HepG2 (cell line): ENCODE measurements around the gene RAB3C.
"Not testable (repeated sequence)": the region's sequence is repeated elsewhere in the genome, so short reads cannot be mapped to it uniquely, and the experiment has no call there.

Experiments
- CTCF ChIP-seq: sonication (generic); formaldehyde crosslinking; IDR thresholded peaks from 2 replicates; pipeline ENCODE4 v1.5.0; 2020; ENCODE audit warnings: mild to moderate bottlenecking, missing genetic modification reagents, moderate library complexity
- EHMT2 ChIP-seq: fragments of 200-600 bp; sonication (generic); IDR thresholded peaks from 2 replicates; pipeline ENCODE4 v1.7.0; 2017; ENCODE audit warnings: antibody characterized with exemption, low read depth, low read length, borderline replicate concordance
- HCFC1 ChIP-seq: fragments of 150-350 bp; IDR thresholded peaks from 2 replicates; pipeline ENCODE4 v1.6.1; 2014; ENCODE audit warnings: low read depth, low read length
- JUND ChIP-seq: sonication (generic); formaldehyde crosslinking; IDR thresholded peaks from 2 replicates; pipeline ENCODE4 v1.8.0; 2022; ENCODE audit warnings: mild to moderate bottlenecking, missing genetic modification reagents
- NR3C1 ChIP-seq: sonication (generic); formaldehyde crosslinking; IDR thresholded peaks from 2 replicates; pipeline ENCODE4 v1.4.0; 2020; ENCODE audit warnings: missing genetic modification reagents
- RBAK ChIP-seq: sonication (generic); formaldehyde crosslinking; IDR thresholded peaks from 2 replicates; pipeline ENCODE4 v1.5.1; 2020; ENCODE audit warnings: mild to moderate bottlenecking, missing genetic modification reagents
- ZBTB44 ChIP-seq: sonication (generic); formaldehyde crosslinking; IDR thresholded peaks from 2 replicates; pipeline ENCODE4 v1.4.0; 2020; ENCODE audit warnings: missing genetic modification reagents

- TF ChIP-seq HCFC1; RBAK (CRISPR knock-in tag); NR3C1; JUND; CTCF (CRISPR knock-in tag); EHMT2; ZBTB44 (CRISPR knock-in tag): not testable (repeated sequence)
These were observed 116.3 kb downstream of the RAB3C start for GRCh38 chr5:58699088-58699761.
